ENCODE results near the gene KRTAP5-9.

GRCh38 chr11:71527576-71528210 is 20.5 kb upstream of the KRTAP5-9 start:
- TF ChIP-seq CTCF (IDR thresholded peaks at IDR 0.05; ENCODE audit: low read depth, low read length, missing input control): no peak
- TF ChIP-seq FOXA1 (IDR thresholded peaks at IDR 0.05): no peak
- peak in 1 of 2 donors; percentile 17 for TF ChIP-seq RAD21 (IDR thresholded peaks at IDR 0.05)
- TF ChIP-seq TAF1 (conservative IDR thresholded peaks at IDR 0.05): no peak
- TF ChIP-seq HNF4G (IDR thresholded peaks at IDR 0.05): no peak
- no peak for TF ChIP-seq NR2F2 (IDR thresholded peaks at IDR 0.05)
- no peak for TF ChIP-seq REST (IDR thresholded peaks at IDR 0.05)
- TF ChIP-seq GABPA (IDR thresholded peaks at IDR 0.05 in 1 of 2, conservative IDR thresholded peaks at IDR 0.05 in 1 of 2): no peak
- peak in 1 of 2 donors; percentile 26 for TF ChIP-seq RXRA (IDR thresholded peaks at IDR 0.05)
- no peak for TF ChIP-seq SP1 (IDR thresholded peaks at IDR 0.05)
- TF ChIP-seq ZBTB33 (IDR thresholded peaks at IDR 0.05): no peak
- no peak for TF ChIP-seq MAX (IDR thresholded peaks at IDR 0.05)

All from liver (tissue), 3 donors.